Pancreas (tissue), 10 donors: ENCODE results near the gene GFRA1. TPM values are rescaled to one million over a fixed set of nuclear protein-coding genes. Genes with fewer than 3 reads are reported as not detected.
A peak's percentile ranks its signal among the peaks of the same experiment; 100 is the strongest.

Source experiments
- ATAC-seq, 4 donors: fragments of 200-7000 bp; cut with Tn5 transposase; one replicate each; pipeline versions ENCODE4 v1.8.0 to v1.9.1; 2020; ENCODE audit warnings: mild to moderate bottlenecking in 4 of 4, moderate library complexity in 4 of 4
- DNase-seq, 6 donors: peaks; one replicate each; pipeline ENCODE4 v3.0.0-alpha.2; 2020
- FAIRE-seq: peaks from 2 replicates; lab custom pipeline; 2012; peaks lifted over from hg19 to GRCh38; lab: Jason Lieb, UNC
- H3K27ac ChIP-seq, 4 donors: fragments of 200-600 bp; sonication (generic); 1 replicate in 3 of 4; 2 replicates in 1 of 4; pipeline versions ENCODE4 v1.5.0 to v1.8.0; 2020
- H3K27me3 ChIP-seq, 4 donors: fragments of 200-600 bp; one replicate each; pipeline ENCODE4 v1.8.0; 2021
- H3K36me3 ChIP-seq, 3 donors: fragments of 200-600 bp; sonication (generic) in 1 of 3; one replicate each; pipeline versions ENCODE4 v1.5.0 to v1.8.0; 2020 to 2021
- H3K4me1 ChIP-seq, 3 donors: fragments of 200-600 bp; one replicate each; pipeline ENCODE4 v1.8.0; 2021
- H3K4me3 ChIP-seq, 4 donors: fragments of 200-600 bp; sonication (generic) in 2 of 4; one replicate each; pipeline versions ENCODE4 v1.5.0 to v1.8.0; 2020 to 2021
- H3K9me3 ChIP-seq, 4 donors: fragments of 200-600 bp; one replicate each; pipeline ENCODE4 v1.8.0; 2021
- CTCF ChIP-seq, 4 donors: fragments of 200-600 bp; sonication (generic) in 3 of 4; IDR thresholded peaks; one replicate each; pipeline versions ENCODE4 v1.5.0 to v1.8.0; 2021; ENCODE audit warnings: antibody characterized with exemption in 4 of 4
- WGBS, 2 donors: extraction: QIAGEN DNeasy Blood & Tissue Kit; methylation state at CpG; one replicate each; pipeline ENCODE4 v1.1.7; 2013; 5-methylcytosine and 5-hydroxymethylcytosine counted together
- intact Hi-C, 3 donors: fragments of 100-400 bp; cut with DNase I; formaldehyde crosslinking; loops; one replicate each; pipeline versions ENCODE4 v1.11.1 to v1.14.2; 2022
- polyA plus RNA-seq, 2 donors: library from polyadenylated mRNA; stranded (reverse); fragments of 200-250 nt; gene quantifications; one replicate each; pipeline ENCODE4 v1.2.3, GENCODE V29; 2013
- total RNA-seq, 6 donors: library from RNA; stranded (reverse); fragmentation: NEBNext Ultra II Directional in 4 of 6; extraction: Animal tissue kit (Norgen Biotek cat#: 25700) in 4 of 6; gene quantifications; one replicate each; pipeline versions ENCODE4 v1.2.1 to v1.2.4, GENCODE V29; 2021 to 2023
- donor health status: healthy with polysubstance abuse.
- donor health status: DM: no; HTN: no; CAD: no; lungs with moderate emphysema.
- donor health status: DM: no; HTN: no; CAD: no.
- donor health status: control.
- donor health status: control.
- donor health status: Bipolar disorder and iron deficiency.
- donor health status: DM: yes; HTN: yes; CAD: no.
- donor health status: DM: no; HTN: no; CAD: no.
- donor health status: DM: no; HTN: no; CAD: no.
- donor health status: DM: yes; HTN: yes; CAD: no.

Gene GFRA1
- total and polyA plus RNA-seq, 8 donors: 0.61 to 4.4 (median 1.3) TPM

- no peaks in the 10 kb centered on the region for H3K27me3 ChIP-seq
- no peak for DNase-seq
Measured at GRCh38 chr10:116049158-116049973, 223.6 kb downstream of the GFRA1 start.

GRCh38 chr10:116045366-116046356 is 227.3 kb downstream of the GFRA1 start:
- Histone ChIP-seq H3K4me1 (no peaks in the 10 kb centered on the region), H3K9me3 (no peaks in the 10 kb centered on the region), H3K4me3 (no peak overlapping the region), H3K36me3 (no peaks in the 10 kb centered on the region), H3K27ac (no peak overlapping the region), H3K27me3 (no peaks in the 10 kb centered on the region)
- WGBS, 2 donors: 76 to 81% methylated on average over 13 of the region's 13 CpGs
- FAIRE-seq: no peak
- TF ChIP-seq CTCF (IDR thresholded peaks at IDR 0.05): no peak
- DNase-seq: no peak
- intact Hi-C loops: no loop called here
- ATAC-seq: no peak

More at GRCh38 chr10:116049158-116049973, 223.6 kb downstream of the GFRA1 start:
- Histone ChIP-seq H3K36me3 (no peaks in the 10 kb centered on the region), H3K4me1 (no peaks in the 10 kb centered on the region), H3K27ac (no peak overlapping the region), H3K9me3 (no peaks in the 10 kb centered on the region), H3K4me3 (no peak overlapping the region)
- 82 to 87% methylated on average over 10 of the region's 10 CpGs for WGBS, 2 donors
- FAIRE-seq (no peak), ATAC-seq (no peak)
- intact Hi-C loops: no loop called here
- no peak for TF ChIP-seq CTCF (IDR thresholded peaks at IDR 0.05)

- no peak for FAIRE-seq
- Histone ChIP-seq H3K4me1 (no peaks in the 10 kb centered on the region), H3K9me3 (no peaks in the 10 kb centered on the region), H3K4me3 (no peak overlapping the region), H3K27ac (no peak overlapping the region), H3K36me3 (no peaks in the 10 kb centered on the region), H3K27me3 (no peaks in the 10 kb centered on the region)
- TF ChIP-seq CTCF (IDR thresholded peaks at IDR 0.05): no peak
- 47 to 57% methylated on average over 3 of the region's 3 CpGs for WGBS, 2 donors
- ATAC-seq: peak in 2 of 4 donors; percentile 44 to 58
- DNase-seq: no peak
- intact Hi-C loops: no loop called here
Measured at GRCh38 chr10:116044801-116045248, 228.2 kb downstream of the GFRA1 start.

- no peak for ATAC-seq
- H3K4me1 ChIP-seq: no peaks in the 10 kb centered on the region
- WGBS, 2 donors: 82 to 84% methylated on average over 8 of the region's 8 CpGs
- intact Hi-C loops: no loop called here
- H3K27ac ChIP-seq: no peak overlapping the region
- no peak for FAIRE-seq
- DNase-seq: no peak
- no peaks in the 10 kb centered on the region for H3K27me3 ChIP-seq
- H3K4me3 ChIP-seq: no peak overlapping the region
- no peaks in the 10 kb centered on the region for H3K36me3 ChIP-seq
- TF ChIP-seq CTCF (IDR thresholded peaks at IDR 0.05): no peak
- no peaks in the 10 kb centered on the region for H3K9me3 ChIP-seq
Measured at GRCh38 chr10:116043861-116044260, 229.1 kb downstream of the GFRA1 start.
